Uterus (tissue), 4 donors: Measurements from ENCODE around the gene NCOA5. TPM values are rescaled to one million over a fixed set of nuclear protein-coding genes. Genes with fewer than 3 reads are reported as not detected.

Experiments
- DNase-seq, 2 donors: peaks; one replicate each; pipeline ENCODE4 v3.0.0-alpha.2; 2019 to 2020
- H3K27ac ChIP-seq, 2 donors: fragments of 200-600 bp; sonication (generic); 1 replicate in 1 of 2; 2 replicates in 1 of 2; pipeline ENCODE4 v1.5.1; 2016 to 2018
- H3K27me3 ChIP-seq, 2 donors: fragments of 200-600 bp; sonication (generic); one replicate each; pipeline ENCODE4 v1.5.1; 2018 to 2019; ENCODE audit warnings: control low read depth in 1 of 2
- H3K36me3 ChIP-seq, 2 donors: fragments of 200-600 bp; sonication (generic); one replicate each; pipeline ENCODE4 v1.5.1; 2019; ENCODE audit warnings: control low read depth in 1 of 2
- H3K4me1 ChIP-seq, 2 donors: fragments of 200-600 bp; sonication (generic); one replicate each; pipeline ENCODE4 v1.5.1; 2018 to 2019; ENCODE audit warnings: control low read depth in 1 of 2
- H3K4me3 ChIP-seq, 2 donors: fragments of 200-600 bp; sonication (generic); 1 replicate in 1 of 2; 2 replicates in 1 of 2; pipeline ENCODE4 v1.5.1; 2018 to 2019; ENCODE audit warnings: mild to moderate bottlenecking in 1 of 2
- H3K9me3 ChIP-seq, 2 donors: fragments of 200-600 bp; sonication (generic); one replicate each; pipeline ENCODE4 v1.5.1; 2019; ENCODE audit warnings: control low read depth in 1 of 2
- CTCF ChIP-seq, 4 experiments: fragments of 200-600 bp in 2 of 4; fragments of 450-650 bp in 2 of 4; sonication (generic) in 2 of 4; IDR thresholded peaks; one replicate each; pipeline ENCODE4 v1.5.1; 2016 to 2019; ENCODE audit warnings: antibody characterized with exemption in 4 of 4, mild to moderate bottlenecking in 2 of 4, moderate library complexity in 1 of 4
- POLR2A ChIP-seq, 2 donors: fragments of 450-650 bp; IDR thresholded peaks; one replicate each; pipeline ENCODE4 v1.6.1; 2016; ENCODE audit warnings: antibody characterized with exemption in 2 of 2, mild to moderate bottlenecking in 1 of 2, moderate library complexity in 1 of 2
- intact Hi-C: fragments of 100-400 bp; cut with DNase I; formaldehyde crosslinking; loops from one replicate; pipeline ENCODE4 v1.15.1; 2023; ENCODE audit warnings: low total_unique reads
- total RNA-seq, 4 donors: library from RNA; depleted of rRNA in 3 of 4; stranded (reverse); fragments of >200 nt in 3 of 4; gene quantifications; one replicate each; pipeline versions ENCODE4 v1.1.0 to v1.2.4, GENCODE V29; 2014 to 2023
- donor health status: DM: yes; HTN: yes; CAD: no.

Gene NCOA5
- total RNA-seq, 4 donors from 2014 or later = 8.2 to 37.8 (median 29.5) TPM

GRCh38 chr20:46018112-46018511, 71.7 kb downstream of the NCOA5 start:
- Histone ChIP-seq H3K27ac (no peak overlapping the region), H3K27me3 (peaks cover 19 to 32% of the 10 kb centered on the region in 2 donors), H3K4me1 (no peaks in the 10 kb centered on the region), H3K4me3 (no peak overlapping the region), H3K9me3 (no peaks in the 10 kb centered on the region), H3K36me3 (no peaks in the 10 kb centered on the region)
- intact Hi-C loops = no loop called here
- DNase-seq = no peak
- TF ChIP-seq POLR2A (IDR thresholded peaks at IDR 0.05) (no peak), CTCF (IDR thresholded peaks at IDR 0.05) (no peak)

GRCh38 chr20:46017272-46017671, 72.5 kb downstream of the NCOA5 start:
- no peak overlapping the region for H3K27ac ChIP-seq
- H3K36me3 ChIP-seq = no peaks in the 10 kb centered on the region
- no peak overlapping the region for H3K4me3 ChIP-seq
- intact Hi-C loops = no loop called here
- TF ChIP-seq CTCF (IDR thresholded peaks at IDR 0.05) (no peak), POLR2A (IDR thresholded peaks at IDR 0.05) (no peak)
- DNase-seq = no peak
- no peaks in the 10 kb centered on the region for H3K4me1 ChIP-seq
- peaks cover 22 to 40% of the 10 kb centered on the region in 2 donors for H3K27me3 ChIP-seq
- H3K9me3 ChIP-seq = no peaks in the 10 kb centered on the region

GRCh38 chr20:46014517-46015396, 75.0 kb downstream of the NCOA5 start:
- intact Hi-C loops = no loop called here
- no peak for DNase-seq
- H3K27me3 ChIP-seq = peaks cover 7 to 42% of the 10 kb centered on the region in 2 donors

GRCh38 chr20:46013829-46014516, 75.8 kb downstream of the NCOA5 start:
- intact Hi-C loops = no loop called here
- H3K4me1 ChIP-seq = no peaks in the 10 kb centered on the region
- no peaks in the 10 kb centered on the region for H3K9me3 ChIP-seq
- H3K27ac ChIP-seq = no peak overlapping the region
- H3K36me3 ChIP-seq = no peaks in the 10 kb centered on the region
- peak in 1 of 2 donors; percentile 35 for DNase-seq
- H3K4me3 ChIP-seq = no peak overlapping the region
- TF ChIP-seq POLR2A (IDR thresholded peaks at IDR 0.05) (no peak), CTCF (IDR thresholded peaks at IDR 0.05) (peak; percentile 35 to 74 (median 50))
- H3K27me3 ChIP-seq = peaks cover 7 to 50% of the 10 kb centered on the region in 2 donors

More at GRCh38 chr20:46014517-46015396, 75.0 kb downstream of the NCOA5 start:
- Histone ChIP-seq H3K36me3 (no peaks in the 10 kb centered on the region), H3K4me1 (no peaks in the 10 kb centered on the region), H3K4me3 (no peak overlapping the region), H3K27ac (no peak overlapping the region), H3K9me3 (no peaks in the 10 kb centered on the region)
- no peak for TF ChIP-seq CTCF (IDR thresholded peaks at IDR 0.05)
- TF ChIP-seq POLR2A (IDR thresholded peaks at IDR 0.05) = no peak

GRCh38 chr20:46013322-46013828, 76.4 kb downstream of the NCOA5 start:
- TF ChIP-seq CTCF (IDR thresholded peaks at IDR 0.05) = no peak
- no peak for TF ChIP-seq POLR2A (IDR thresholded peaks at IDR 0.05)
- Histone ChIP-seq H3K36me3 (no peaks in the 10 kb centered on the region), H3K27ac (no peak overlapping the region), H3K9me3 (no peaks in the 10 kb centered on the region), H3K4me1 (no peaks in the 10 kb centered on the region), H3K4me3 (no peak overlapping the region), H3K27me3 (peaks cover 7 to 55% of the 10 kb centered on the region in 2 donors)
- DNase-seq = no peak
- intact Hi-C loops = no loop called here
